ENCODE results near the gene ENO3.

Gene ENO3

GRCh38 chr17:4953451-4953961 is 2.6 kb downstream of the ENO3 start:
- TF ChIP-seq, protein P1, sequence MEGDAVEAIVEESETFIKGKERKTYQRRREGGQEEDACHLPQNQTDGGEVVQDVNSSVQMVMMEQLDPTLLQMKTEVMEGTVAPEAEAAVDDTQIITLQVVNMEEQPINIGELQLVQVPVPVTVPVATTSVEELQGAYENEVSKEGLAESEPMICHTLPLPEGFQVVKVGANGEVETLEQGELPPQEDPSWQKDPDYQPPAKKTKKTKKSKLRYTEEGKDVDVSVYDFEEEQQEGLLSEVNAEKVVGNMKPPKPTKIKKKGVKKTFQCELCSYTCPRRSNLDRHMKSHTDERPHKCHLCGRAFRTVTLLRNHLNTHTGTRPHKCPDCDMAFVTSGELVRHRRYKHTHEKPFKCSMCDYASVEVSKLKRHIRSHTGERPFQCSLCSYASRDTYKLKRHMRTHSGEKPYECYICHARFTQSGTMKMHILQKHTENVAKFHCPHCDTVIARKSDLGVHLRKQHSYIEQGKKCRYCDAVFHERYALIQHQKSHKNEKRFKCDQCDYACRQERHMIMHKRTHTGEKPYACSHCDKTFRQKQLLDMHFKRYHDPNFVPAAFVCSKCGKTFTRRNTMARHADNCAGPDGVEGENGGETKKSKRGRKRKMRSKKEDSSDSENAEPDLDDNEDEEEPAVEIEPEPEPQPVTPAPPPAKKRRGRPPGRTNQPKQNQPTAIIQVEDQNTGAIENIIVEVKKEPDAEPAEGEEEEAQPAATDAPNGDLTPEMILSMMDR (IDR thresholded peaks at IDR 0.05; ENCODE audit: extremely low read depth, missing control alignments), result no peak
- DNase-seq (ENCODE audit: low spot score), result no peak

GRCh38 chr17:4955091-4955490 is 4.2 kb downstream of the ENO3 start:
- TF ChIP-seq, protein P1 (IDR thresholded peaks at IDR 0.05; ENCODE audit: extremely low read depth, missing control alignments), result no peak
- DNase-seq (ENCODE audit: low spot score), result no peak

- DNase-seq (ENCODE audit: low spot score), result no peak
- TF ChIP-seq, protein P1 (IDR thresholded peaks at IDR 0.05; ENCODE audit: extremely low read depth, missing control alignments), result peak; percentile 13
Measured at GRCh38 chr17:4956493-4957061, 5.7 kb downstream of the ENO3 start.

DNA sequence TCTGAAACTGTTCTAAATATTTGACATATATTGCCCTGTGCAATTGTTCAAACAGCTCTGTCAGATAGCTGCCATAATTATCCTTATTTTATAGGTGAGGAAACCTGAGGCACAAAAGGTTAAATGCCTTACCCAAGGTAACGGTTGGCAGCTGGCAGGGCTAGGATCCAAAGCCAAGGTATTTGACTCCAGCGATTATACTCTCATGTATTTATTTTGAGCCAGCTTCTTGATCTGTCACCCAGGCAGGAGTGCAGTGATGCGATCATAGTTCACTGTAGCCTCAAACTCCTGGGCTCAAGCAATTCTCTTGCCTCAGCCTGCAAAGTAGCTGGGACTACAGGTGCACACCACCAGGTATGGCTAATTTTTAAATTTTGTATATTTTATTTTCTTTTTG is 7.2 kb downstream of the ENO3 start:
- no peak for DNase-seq (ENCODE audit: low spot score)
- TF ChIP-seq, protein P1 (IDR thresholded peaks at IDR 0.05; ENCODE audit: extremely low read depth, missing control alignments), result no peak

GRCh38 chr17:4959261-4959965 is 8.5 kb downstream of the ENO3 start:
- TF ChIP-seq, protein P1 (IDR thresholded peaks at IDR 0.05; ENCODE audit: extremely low read depth, missing control alignments), result no peak
- DNase-seq (ENCODE audit: low spot score), result no peak

- TF ChIP-seq, protein P1 (IDR thresholded peaks at IDR 0.05; ENCODE audit: extremely low read depth, missing control alignments), result no peak
- no peak for DNase-seq (ENCODE audit: low spot score)
Measured at GRCh38 chr17:4960279-4960922, 9.5 kb downstream of the ENO3 start.

All from GM20000 (cell line).